GM12891 (cell line): ENCODE measurements around the gene FAH.

ENCODE experiments used
- PAX5 ChIP-seq: IDR thresholded peaks from 2 replicates; pipeline ENCODE4 v1.6.1; 2011; ENCODE audit warnings: low read length, moderate library complexity, mild to moderate bottlenecking; ENCODE audit not compliant: insufficient read depth, severe bottlenecking
- POLR2A ChIP-seq: IDR thresholded peaks from 2 replicates; pipeline ENCODE4 v1.6.1; 2011; ENCODE audit warnings: low read depth, low read length, control low read depth
- POLR2AphosphoS5 ChIP-seq: IDR thresholded peaks from 2 replicates; pipeline ENCODE4 v1.6.1; 2011; ENCODE audit warnings: low read depth, low read length, control low read depth
- SPI1 ChIP-seq: IDR thresholded peaks from 2 replicates; pipeline ENCODE4 v1.6.1; 2011; ENCODE audit warnings: low read depth, low read length, control low read depth
- TAF1 ChIP-seq: IDR thresholded peaks from 2 replicates; pipeline ENCODE4 v1.6.1; 2011; ENCODE audit warnings: low read depth, low read length, control low read depth

- TF ChIP-seq POLR2A (no peak), SPI1 (no peak), POLR2AphosphoS5 (no peak), TAF1 (no peak), PAX5 (no peak)
Measured at GRCh38 chr15:80183886-80184285, 31.1 kb downstream of the FAH start.
